SH-SY5Y (cell line): ENCODE data around the gene TUBD1.

Experiments
- GATA2 ChIP-seq: IDR thresholded peaks from 2 replicates; pipeline ENCODE4 v1.6.1; 2011; ENCODE audit warnings: mild to moderate bottlenecking, low read depth, low read length
- GATA3 ChIP-seq: IDR thresholded peaks from 2 replicates; pipeline ENCODE4 v1.6.1; 2011; ENCODE audit warnings: low read depth, mild to moderate bottlenecking, low read length, moderate library complexity

GRCh38 chr17:59870482-59870881, 22.3 kb downstream of the TUBD1 start:
- TF ChIP-seq GATA3 (peak; percentile 69), GATA2 (peak; percentile 81)
